Gastrocnemius medialis (tissue), 4 donors: ENCODE results near the gene TP53TG3D.
"Not testable (repeated sequence)": the region's sequence is repeated elsewhere in the genome, so short reads cannot be mapped to it uniquely, and the experiment has no call there.

Experiments used
- POLR2A ChIP-seq, 2 donors: fragments of 450-650 bp; IDR thresholded peaks; one replicate each; pipeline ENCODE4 v1.6.1; 2017; ENCODE audit warnings: antibody characterized with exemption in 2 of 2, mild to moderate bottlenecking in 2 of 2, moderate library complexity in 2 of 2
- TF ChIP-seq, protein P1 (sequence below), 5 experiments: fragments of 450-650 bp in 3 of 5; fragments of 200-600 bp in 2 of 5; sonication (generic) in 2 of 5; IDR thresholded peaks in 4 of 5; conservative IDR thresholded peaks in 1 of 5; 1 replicate in 4 of 5; 2 replicates in 1 of 5; pipeline ENCODE4 v1.5.1; 2016 to 2019; ENCODE audit warnings: antibody characterized with exemption in 5 of 5, mild to moderate bottlenecking in 3 of 5, moderate library complexity in 3 of 5

DNA sequence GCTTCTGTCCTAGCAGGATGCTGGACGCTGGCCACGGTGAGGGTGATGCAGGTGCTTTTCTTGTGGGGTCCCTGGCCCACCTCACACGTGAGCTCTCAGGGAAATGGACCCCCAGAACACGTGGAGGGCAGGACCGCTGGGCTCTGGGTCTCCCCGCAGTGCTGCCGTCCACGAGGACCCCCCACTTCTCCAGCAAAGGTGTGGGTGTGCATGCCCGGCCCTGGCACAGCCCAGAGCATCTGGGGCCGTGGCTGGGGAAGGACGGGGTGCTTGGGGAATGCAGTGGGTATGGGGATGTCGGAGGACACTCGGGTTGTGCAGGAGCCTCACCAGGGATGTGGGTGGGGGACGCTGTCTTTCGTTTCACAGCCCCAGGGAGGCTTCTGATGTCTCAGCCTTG is 34.7 kb downstream of the TP53TG3D start:
- not testable (repeated sequence) for TF ChIP-seq POLR2A (IDR thresholded peaks at IDR 0.05)
- TF ChIP-seq, protein P1, sequence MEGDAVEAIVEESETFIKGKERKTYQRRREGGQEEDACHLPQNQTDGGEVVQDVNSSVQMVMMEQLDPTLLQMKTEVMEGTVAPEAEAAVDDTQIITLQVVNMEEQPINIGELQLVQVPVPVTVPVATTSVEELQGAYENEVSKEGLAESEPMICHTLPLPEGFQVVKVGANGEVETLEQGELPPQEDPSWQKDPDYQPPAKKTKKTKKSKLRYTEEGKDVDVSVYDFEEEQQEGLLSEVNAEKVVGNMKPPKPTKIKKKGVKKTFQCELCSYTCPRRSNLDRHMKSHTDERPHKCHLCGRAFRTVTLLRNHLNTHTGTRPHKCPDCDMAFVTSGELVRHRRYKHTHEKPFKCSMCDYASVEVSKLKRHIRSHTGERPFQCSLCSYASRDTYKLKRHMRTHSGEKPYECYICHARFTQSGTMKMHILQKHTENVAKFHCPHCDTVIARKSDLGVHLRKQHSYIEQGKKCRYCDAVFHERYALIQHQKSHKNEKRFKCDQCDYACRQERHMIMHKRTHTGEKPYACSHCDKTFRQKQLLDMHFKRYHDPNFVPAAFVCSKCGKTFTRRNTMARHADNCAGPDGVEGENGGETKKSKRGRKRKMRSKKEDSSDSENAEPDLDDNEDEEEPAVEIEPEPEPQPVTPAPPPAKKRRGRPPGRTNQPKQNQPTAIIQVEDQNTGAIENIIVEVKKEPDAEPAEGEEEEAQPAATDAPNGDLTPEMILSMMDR (IDR thresholded peaks at IDR 0.05 in 4 of 5, conservative IDR thresholded peaks at IDR 0.05 in 1 of 5): not testable (repeated sequence)
